Measurements from ENCODE around the gene ENDOV.

Gene ENDOV

GRCh38 chr17:80386341-80386740 lies 28.6 kb upstream of the ENDOV start:
- ChIA-PET POLR2A (no interaction called here), CTCF (interaction anchor here (1.4 kb wide), 2 partner anchors 41 to 45 kb away, joined by 3 to 4 read pairs; no protein-coding TSS in a partner anchor)
- no peak for DNase-seq (ENCODE audit: extremely low spot score)
- no peak for TF ChIP-seq CTCF (IDR thresholded peaks at IDR 0.05; ENCODE audit: control extremely low read depth, extremely low read depth, low read depth, missing control alignments)

- ChIA-PET CTCF (no interaction called here), POLR2A (no interaction called here)
- no peak for DNase-seq (ENCODE audit: extremely low spot score)
- no peak for TF ChIP-seq CTCF (IDR thresholded peaks at IDR 0.05; ENCODE audit: control extremely low read depth, extremely low read depth, low read depth, missing control alignments)
These were observed 27.9 kb upstream of the ENDOV start for GRCh38 chr17:80387071-80387470.

GRCh38 chr17:80388175-80388574 lies 26.8 kb upstream of the ENDOV start:
- CTCF ChIA-PET: no interaction called here

GRCh38 chr17:80388601-80389000 lies 26.4 kb upstream of the ENDOV start:
- TF ChIP-seq CTCF (IDR thresholded peaks at IDR 0.05; ENCODE audit: control extremely low read depth, extremely low read depth, low read depth, missing control alignments): no peak
- ChIA-PET POLR2A (no interaction called here), CTCF (interaction anchor here (1.0 kb wide), 1 partner anchor 27 kb away, joined by 3 read pairs; no protein-coding TSS in a partner anchor)
- DNase-seq (ENCODE audit: extremely low spot score): no peak

More at GRCh38 chr17:80388175-80388574, 26.8 kb upstream of the ENDOV start:
- POLR2A ChIA-PET: no interaction called here
- no peak for TF ChIP-seq CTCF (IDR thresholded peaks at IDR 0.05; ENCODE audit: control extremely low read depth, extremely low read depth, low read depth, missing control alignments)
- DNase-seq (ENCODE audit: extremely low spot score): no peak

GRCh38 chr17:80389011-80389995 lies 25.7 kb upstream of the ENDOV start:
- POLR2A ChIA-PET: no interaction called here
- no peak for DNase-seq (ENCODE audit: extremely low spot score)
- TF ChIP-seq CTCF (IDR thresholded peaks at IDR 0.05; ENCODE audit: control extremely low read depth, extremely low read depth, low read depth, missing control alignments): no peak
- CTCF ChIA-PET: interaction anchor here (1.0 kb wide), 1 partner anchor 28 kb away, joined by 3 read pairs; no protein-coding TSS in a partner anchor

GRCh38 chr17:80393241-80393890 lies 21.6 kb upstream of the ENDOV start:
- CTCF ChIA-PET: interaction anchor here (0.6 to 1.4 kb wide), 3 partner anchors 10 to 16 kb away, joined by 3 read pairs; no protein-coding TSS in a partner anchor
- POLR2A ChIA-PET: no interaction called here
- no peak for TF ChIP-seq CTCF (IDR thresholded peaks at IDR 0.05; ENCODE audit: control extremely low read depth, extremely low read depth, low read depth, missing control alignments)
- no peak for DNase-seq (ENCODE audit: extremely low spot score)
